ENCODE results near the gene GRAP2. TPM values are rescaled to one million over a fixed set of nuclear protein-coding genes. Genes with fewer than 3 reads are reported as not detected.
"Not testable (repeated sequence)": the region's sequence is repeated elsewhere in the genome, so short reads cannot be mapped to it uniquely, and the experiment has no call there.

The GRAP2 gene
- total and polyA plus RNA-seq, 2 experiments from 2014 or later = 0.42 TPM; not detected in 1

DNA sequence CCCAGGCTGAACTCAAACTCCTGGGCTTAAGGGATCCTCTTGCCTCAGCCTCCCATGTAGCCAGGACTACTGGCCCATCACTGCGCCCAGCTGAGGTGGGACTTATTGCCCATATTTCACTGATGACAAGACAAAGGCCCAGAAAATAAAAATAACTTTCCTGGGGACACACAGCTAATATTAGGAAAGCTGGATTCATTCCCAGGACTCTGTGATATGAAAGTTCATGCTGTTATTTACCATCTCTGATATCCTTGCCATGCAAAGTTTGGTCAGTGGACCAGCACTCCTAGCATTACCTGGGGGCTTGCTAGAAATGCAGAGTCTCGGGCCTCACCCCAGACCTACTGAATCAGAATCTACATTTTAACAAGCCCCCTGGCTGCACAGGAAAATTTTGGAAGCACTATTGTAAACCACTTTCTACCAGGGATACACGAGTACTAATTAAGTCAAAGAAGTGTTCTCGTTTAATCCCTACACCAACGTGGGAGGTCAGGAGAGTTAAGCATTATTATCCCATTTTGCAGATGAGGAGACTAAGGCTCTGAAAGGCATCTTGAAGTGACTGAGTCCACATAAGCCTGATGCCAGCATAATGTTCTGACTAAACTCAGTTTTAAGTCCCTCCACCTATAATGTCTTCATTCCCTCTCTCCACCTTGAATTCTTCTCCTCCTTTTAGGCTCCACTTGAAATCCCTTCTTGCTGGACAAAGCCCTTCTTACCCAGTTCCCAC, 91.4 kb downstream of the GRAP2 start:
- Mint-ChIP-seq H3K4me1 (peaks cover 31% of the 10 kb centered on the region), H3K4me3 (no peak overlapping the region), H3K27ac (no peak overlapping the region), H3K9me3 (no peaks in the 10 kb centered on the region), H3K27me3 (ENCODE audit: insufficient read depth, low read depth, poor library complexity) (peaks cover 18% of the 10 kb centered on the region), H3K36me3 (ENCODE audit: low read depth) (no peaks in the 10 kb centered on the region; the same call in 2 of the 3 replicates)
- Histone ChIP-seq H3K79me2 (replicated peaks; ENCODE audit: insufficient read depth) (peaks cover 18% of the 10 kb centered on the region), H3K9me2 (ENCODE audit: insufficient read depth) (no peaks in the 10 kb centered on the region), H3K4me1 (ENCODE audit: insufficient read depth) (peaks cover 35% of the 10 kb centered on the region), H3K27ac (ENCODE audit: low read depth) (no peak overlapping the region), H3K36me3 (ENCODE audit: insufficient read depth) (no peaks in the 10 kb centered on the region), H3K4me2 (no peak overlapping the region), H3F3A (replicated peaks; ENCODE audit: low read depth) (peaks cover 18% of the 10 kb centered on the region), H3K4me3 (no peak overlapping the region), H2AFZ (no peak overlapping the region), H3K27me3 (ENCODE audit: insufficient read depth) (peaks cover 19% of the 10 kb centered on the region), H4K20me1 (replicated peaks; ENCODE audit: insufficient read depth) (0 out of 2 replicates have a peak, but pooled peaks cover 4% of the 10 kb centered on the region)
- DNase-seq (ENCODE audit: low spot score) = no peak
- no peak for ATAC-seq
- TF ChIP-seq, protein P1, sequence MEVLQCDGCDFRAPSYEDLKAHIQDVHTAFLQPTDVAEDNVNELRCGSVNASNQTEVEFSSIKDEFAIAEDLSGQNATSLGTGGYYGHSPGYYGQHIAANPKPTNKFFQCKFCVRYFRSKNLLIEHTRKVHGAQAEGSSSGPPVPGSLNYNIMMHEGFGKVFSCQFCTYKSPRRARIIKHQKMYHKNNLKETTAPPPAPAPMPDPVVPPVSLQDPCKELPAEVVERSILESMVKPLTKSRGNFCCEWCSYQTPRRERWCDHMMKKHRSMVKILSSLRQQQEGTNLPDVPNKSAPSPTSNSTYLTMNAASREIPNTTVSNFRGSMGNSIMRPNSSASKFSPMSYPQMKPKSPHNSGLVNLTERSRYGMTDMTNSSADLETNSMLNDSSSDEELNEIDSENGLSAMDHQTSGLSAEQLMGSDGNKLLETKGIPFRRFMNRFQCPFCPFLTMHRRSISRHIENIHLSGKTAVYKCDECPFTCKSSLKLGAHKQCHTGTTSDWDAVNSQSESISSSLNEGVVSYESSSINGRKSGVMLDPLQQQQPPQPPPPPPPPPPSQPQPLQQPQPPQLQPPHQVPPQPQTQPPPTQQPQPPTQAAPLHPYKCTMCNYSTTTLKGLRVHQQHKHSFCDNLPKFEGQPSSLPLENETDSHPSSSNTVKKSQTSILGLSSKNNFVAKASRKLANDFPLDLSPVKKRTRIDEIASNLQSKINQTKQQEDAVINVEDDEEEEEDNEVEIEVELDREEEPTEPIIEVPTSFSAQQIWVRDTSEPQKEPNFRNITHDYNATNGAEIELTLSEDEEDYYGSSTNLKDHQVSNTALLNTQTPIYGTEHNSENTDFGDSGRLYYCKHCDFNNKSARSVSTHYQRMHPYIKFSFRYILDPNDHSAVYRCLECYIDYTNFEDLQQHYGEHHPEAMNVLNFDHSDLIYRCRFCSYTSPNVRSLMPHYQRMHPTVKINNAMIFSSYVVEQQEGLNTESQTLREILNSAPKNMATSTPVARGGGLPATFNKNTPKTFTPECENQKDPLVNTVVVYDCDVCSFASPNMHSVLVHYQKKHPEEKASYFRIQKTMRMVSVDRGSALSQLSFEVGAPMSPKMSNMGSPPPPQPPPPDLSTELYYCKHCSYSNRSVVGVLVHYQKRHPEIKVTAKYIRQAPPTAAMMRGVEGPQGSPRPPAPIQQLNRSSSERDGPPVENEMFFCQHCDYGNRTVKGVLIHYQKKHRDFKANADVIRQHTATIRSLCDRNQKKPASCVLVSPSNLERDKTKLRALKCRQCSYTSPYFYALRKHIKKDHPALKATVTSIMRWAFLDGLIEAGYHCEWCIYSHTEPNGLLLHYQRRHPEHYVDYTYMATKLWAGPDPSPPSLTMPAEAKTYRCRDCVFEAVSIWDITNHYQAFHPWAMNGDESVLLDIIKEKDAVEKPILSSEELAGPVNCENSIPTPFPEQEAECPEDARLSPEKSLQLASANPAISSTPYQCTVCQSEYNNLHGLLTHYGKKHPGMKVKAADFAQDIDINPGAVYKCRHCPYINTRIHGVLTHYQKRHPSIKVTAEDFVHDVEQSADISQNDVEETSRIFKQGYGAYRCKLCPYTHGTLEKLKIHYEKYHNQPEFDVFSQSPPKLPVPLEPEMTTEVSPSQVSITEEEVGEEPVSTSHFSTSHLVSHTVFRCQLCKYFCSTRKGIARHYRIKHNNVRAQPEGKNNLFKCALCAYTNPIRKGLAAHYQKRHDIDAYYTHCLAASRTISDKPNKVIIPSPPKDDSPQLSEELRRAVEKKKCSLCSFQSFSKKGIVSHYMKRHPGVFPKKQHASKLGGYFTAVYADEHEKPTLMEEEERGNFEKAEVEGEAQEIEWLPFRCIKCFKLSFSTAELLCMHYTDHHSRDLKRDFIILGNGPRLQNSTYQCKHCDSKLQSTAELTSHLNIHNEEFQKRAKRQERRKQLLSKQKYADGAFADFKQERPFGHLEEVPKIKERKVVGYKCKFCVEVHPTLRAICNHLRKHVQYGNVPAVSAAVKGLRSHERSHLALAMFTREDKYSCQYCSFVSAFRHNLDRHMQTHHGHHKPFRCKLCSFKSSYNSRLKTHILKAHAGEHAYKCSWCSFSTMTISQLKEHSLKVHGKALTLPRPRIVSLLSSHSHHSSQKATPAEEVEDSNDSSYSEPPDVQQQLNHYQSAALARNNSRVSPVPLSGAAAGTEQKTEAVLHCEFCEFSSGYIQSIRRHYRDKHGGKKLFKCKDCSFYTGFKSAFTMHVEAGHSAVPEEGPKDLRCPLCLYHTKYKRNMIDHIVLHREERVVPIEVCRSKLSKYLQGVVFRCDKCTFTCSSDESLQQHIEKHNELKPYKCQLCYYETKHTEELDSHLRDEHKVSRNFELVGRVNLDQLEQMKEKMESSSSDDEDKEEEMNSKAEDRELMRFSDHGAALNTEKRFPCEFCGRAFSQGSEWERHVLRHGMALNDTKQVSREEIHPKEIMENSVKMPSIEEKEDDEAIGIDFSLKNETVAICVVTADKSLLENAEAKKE (CRISPR knock-in tag; IDR thresholded peaks at IDR 0.05) = no peak
- TF ChIP-seq, protein P2, sequence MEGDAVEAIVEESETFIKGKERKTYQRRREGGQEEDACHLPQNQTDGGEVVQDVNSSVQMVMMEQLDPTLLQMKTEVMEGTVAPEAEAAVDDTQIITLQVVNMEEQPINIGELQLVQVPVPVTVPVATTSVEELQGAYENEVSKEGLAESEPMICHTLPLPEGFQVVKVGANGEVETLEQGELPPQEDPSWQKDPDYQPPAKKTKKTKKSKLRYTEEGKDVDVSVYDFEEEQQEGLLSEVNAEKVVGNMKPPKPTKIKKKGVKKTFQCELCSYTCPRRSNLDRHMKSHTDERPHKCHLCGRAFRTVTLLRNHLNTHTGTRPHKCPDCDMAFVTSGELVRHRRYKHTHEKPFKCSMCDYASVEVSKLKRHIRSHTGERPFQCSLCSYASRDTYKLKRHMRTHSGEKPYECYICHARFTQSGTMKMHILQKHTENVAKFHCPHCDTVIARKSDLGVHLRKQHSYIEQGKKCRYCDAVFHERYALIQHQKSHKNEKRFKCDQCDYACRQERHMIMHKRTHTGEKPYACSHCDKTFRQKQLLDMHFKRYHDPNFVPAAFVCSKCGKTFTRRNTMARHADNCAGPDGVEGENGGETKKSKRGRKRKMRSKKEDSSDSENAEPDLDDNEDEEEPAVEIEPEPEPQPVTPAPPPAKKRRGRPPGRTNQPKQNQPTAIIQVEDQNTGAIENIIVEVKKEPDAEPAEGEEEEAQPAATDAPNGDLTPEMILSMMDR (conservative IDR thresholded peaks at IDR 0.05; ENCODE audit: low read depth in 2 of 2) = no peak
- TF ChIP-seq, protein P3, sequence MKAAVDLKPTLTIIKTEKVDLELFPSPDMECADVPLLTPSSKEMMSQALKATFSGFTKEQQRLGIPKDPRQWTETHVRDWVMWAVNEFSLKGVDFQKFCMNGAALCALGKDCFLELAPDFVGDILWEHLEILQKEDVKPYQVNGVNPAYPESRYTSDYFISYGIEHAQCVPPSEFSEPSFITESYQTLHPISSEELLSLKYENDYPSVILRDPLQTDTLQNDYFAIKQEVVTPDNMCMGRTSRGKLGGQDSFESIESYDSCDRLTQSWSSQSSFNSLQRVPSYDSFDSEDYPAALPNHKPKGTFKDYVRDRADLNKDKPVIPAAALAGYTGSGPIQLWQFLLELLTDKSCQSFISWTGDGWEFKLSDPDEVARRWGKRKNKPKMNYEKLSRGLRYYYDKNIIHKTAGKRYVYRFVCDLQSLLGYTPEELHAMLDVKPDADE (IDR thresholded peaks at IDR 0.05) = no peak
- TF ChIP-seq POLR2AphosphoS5 (IDR thresholded peaks at IDR 0.05; ENCODE audit: low read depth) = no peak
- no peak for TF ChIP-seq JUNB (IDR thresholded peaks at IDR 0.05; ENCODE audit: unreplicated experiment)
- no peak for TF ChIP-seq EZH2 (IDR thresholded peaks at IDR 0.05; ENCODE audit: low read depth, unreplicated experiment)
- TF ChIP-seq STAT1 (IDR thresholded peaks at IDR 0.05; ENCODE audit: unreplicated experiment) = no peak
- no peak for TF ChIP-seq ZNF331 (CRISPR knock-in tag; IDR thresholded peaks at IDR 0.05; ENCODE audit: low read depth)

DNA sequence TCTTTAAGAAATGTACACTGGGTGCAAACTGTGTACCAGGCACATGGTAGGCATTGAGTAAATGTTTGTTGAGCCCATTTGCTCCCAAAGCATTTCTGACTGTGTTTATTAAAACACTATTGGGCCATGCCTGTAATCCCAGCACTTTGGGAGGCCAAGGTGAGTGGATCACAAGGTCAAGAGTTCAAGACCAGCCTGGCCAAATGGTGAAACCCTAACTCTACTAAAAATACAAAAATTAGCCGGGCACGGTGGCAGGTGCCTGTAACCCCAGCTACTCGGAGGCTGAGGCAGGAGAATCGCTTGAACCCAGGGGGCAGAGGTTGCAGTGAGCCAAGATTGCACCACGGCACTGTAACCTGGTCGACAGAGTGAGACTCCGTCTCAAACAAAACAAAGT, 92.0 kb downstream of the GRAP2 start:
- not testable (repeated sequence) for H3K27ac Mint-ChIP-seq; H3K4me3 ChIP-seq; H3K36me3 Mint-ChIP-seq (ENCODE audit: low read depth); H3K27ac ChIP-seq (ENCODE audit: low read depth); H3K9me2 ChIP-seq (ENCODE audit: insufficient read depth); H3K4me3 Mint-ChIP-seq; H2AFZ ChIP-seq; H3K9me3 Mint-ChIP-seq; DNase-seq (ENCODE audit: low spot score); ATAC-seq; H3K36me3 ChIP-seq (ENCODE audit: insufficient read depth); H3K4me2 ChIP-seq; H4K20me1 ChIP-seq (replicated peaks; ENCODE audit: insufficient read depth)
- peaks cover 24% of the 10 kb centered on the region for H3F3A ChIP-seq (replicated peaks; ENCODE audit: low read depth)
- peaks cover 42% of the 10 kb centered on the region for H3K4me1 ChIP-seq (ENCODE audit: insufficient read depth)
- H3K4me1 Mint-ChIP-seq = peaks cover 37% of the 10 kb centered on the region
- peaks cover 19% of the 10 kb centered on the region for H3K27me3 Mint-ChIP-seq (ENCODE audit: insufficient read depth, low read depth, poor library complexity)
- peaks cover 19% of the 10 kb centered on the region for H3K27me3 ChIP-seq (ENCODE audit: insufficient read depth)
- peaks cover 21% of the 10 kb centered on the region for H3K79me2 ChIP-seq (replicated peaks; ENCODE audit: insufficient read depth)
